NCI-H345 (cell line): Measurements from ENCODE around the gene KIF26A.
A peak's percentile ranks its signal among the peaks of the same experiment; 100 is the strongest.
"Not testable (repeated sequence)": the region's sequence is repeated elsewhere in the genome, so short reads cannot be mapped to it uniquely, and the experiment has no call there.

ENCODE experiments used
- DNase-seq: peaks from one replicate; lab custom pipeline; 2025; lab: John Stamatoyannopoulos, UW

KIF26A gene

GRCh38 chr14:104194016-104194415 is 55.6 kb downstream of the KIF26A start:
- DNase-seq: no peak

GRCh38 chr14:104194716-104195115 is 56.3 kb downstream of the KIF26A start:
- no peak for DNase-seq

GRCh38 chr14:104195361-104195760 is 57.0 kb downstream of the KIF26A start:
- DNase-seq: no peak

DNA sequence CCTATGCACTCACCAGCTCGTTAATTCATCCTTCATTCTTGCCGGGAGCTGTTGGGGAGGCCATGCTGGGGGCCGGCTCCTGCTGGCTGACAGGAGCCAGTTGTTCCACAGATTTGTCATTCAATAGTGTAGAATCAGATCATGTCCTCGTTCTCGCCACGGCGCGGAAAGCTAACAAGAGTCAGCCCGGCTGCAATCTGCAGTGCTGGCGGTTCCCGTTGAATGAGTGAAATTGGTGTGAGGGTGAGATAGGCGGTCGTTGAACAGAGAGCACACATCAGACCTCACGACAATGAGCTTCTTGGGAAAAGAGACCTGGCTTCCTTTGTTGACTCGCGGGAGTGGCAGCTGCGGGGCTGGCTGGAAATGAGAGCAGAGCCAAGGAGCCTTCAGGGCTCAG is 57.5 kb downstream of the KIF26A start:
- DNase-seq: peak; percentile 35

GRCh38 chr14:104196461-104197140 is 58.2 kb downstream of the KIF26A start:
- DNase-seq: no peak

- no peak for DNase-seq
Measured at GRCh38 chr14:104197449-104198247, 59.3 kb downstream of the KIF26A start.

DNA sequence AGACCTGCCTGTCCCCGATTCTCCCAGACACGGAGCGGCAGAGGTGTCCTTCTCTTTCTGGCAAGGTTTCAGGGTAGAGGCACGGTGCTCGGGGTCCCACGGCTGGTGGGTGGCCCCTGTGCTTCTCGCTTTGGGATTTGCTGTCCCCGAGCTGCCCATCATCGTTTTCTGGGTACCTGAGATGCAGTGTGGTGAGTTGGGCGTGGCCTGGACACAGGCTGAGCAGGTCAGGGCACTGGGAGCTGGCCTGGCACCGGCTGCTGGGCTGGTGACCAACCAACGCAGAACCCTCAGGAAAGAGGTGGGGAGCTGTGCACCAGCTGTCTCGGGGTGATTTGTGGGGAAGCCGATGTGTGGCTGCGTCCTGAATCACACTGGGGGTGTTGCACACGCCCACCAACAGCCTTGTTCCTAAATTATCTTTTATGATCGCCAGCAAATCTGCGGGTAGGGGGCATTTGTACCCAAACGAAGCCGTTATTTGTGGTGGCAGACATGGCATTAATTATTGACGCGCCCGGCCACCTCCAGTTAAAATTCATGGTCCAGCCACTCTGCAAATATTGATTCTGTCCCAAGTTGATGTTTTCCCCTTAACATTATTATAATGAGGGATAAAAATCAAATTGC is 61.0 kb downstream of the KIF26A start:
- DNase-seq: no peak

GRCh38 chr14:104200106-104200505 is 61.7 kb downstream of the KIF26A start:
- no peak for DNase-seq

- DNase-seq: no peak
Measured at GRCh38 chr14:104200591-104200990, 62.2 kb downstream of the KIF26A start.

DNA sequence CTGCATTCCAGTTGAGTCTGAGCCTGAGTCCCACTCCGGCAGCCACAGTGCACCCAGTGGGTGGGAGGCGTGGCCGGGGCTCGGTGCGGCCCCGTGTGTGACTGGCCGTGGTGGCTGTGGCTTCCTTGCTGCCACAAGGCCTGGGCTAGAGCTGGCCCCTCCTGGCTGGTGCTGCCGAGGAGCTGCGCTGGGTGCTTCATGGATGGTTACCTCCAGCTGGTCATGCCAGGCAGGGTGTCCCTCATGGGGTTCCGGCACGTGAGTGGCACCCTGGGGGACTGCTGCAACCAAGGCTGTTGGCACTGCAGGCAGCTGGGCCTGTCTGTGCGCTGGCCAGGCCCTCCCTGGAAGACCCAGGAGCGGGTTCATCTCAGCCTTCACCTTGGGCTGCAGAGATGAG is 62.7 kb downstream of the KIF26A start:
- DNase-seq: peak; percentile 89

DNA sequence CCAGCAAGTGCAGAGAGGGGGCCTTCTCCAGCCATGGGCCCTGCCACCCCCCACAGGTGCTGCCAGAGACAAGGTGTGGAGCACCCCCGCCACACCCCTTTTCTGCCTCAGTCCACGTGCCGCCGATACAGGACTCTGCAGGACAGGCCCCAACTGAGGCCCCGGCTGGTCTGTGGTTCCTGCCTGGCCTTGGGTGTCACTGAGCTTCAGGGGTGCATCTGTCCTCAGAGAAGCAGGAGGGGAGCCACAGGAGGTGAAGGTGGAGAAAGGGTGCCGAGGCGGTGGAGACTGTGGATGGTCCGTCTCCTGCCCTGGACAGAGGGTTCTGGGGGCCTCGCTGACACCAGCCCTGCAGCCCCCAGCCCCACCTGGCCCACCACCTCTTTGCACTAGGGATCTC is 63.1 kb downstream of the KIF26A start:
- no peak for DNase-seq

DNA sequence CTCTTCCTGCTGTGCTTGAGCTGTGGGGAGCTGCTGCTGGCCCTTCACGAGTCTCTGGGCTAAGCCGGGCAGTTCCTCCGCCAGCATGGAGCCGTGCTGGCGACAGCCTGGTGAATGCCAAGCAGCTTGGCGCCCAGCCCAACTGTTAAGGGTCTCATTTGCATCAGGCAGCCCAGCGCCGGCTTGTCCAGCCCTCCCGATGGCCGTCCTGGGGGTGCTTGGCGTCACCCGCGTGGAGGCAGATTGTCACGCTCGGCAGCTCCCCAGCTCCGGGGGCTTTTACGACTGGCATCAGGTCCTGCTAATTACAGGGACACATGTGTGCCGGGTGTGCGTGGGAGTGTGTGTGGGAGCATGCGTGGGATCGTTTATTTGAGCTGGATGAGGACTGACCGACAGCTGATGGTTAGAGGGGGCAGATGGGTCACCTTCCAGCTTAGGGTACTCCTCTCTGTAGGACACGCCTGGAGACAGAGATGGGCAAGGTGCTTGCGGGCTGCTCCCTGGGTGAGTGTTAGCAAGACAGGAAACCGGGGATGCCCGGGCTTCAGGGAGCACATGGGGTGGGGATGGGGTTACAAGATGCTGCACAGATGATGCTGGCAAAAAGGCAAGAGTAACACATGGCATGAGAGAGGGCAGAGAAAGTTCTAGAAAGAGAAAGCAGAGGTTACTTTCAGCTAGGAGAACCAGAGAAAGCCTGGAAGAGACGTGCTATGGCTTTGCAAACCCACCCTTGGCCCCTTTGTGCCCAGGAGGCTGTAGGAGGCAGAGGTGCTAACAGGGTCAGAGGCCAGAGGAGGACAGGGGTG is 64.1 kb downstream of the KIF26A start:
- peak; percentile 86 for DNase-seq

DNA sequence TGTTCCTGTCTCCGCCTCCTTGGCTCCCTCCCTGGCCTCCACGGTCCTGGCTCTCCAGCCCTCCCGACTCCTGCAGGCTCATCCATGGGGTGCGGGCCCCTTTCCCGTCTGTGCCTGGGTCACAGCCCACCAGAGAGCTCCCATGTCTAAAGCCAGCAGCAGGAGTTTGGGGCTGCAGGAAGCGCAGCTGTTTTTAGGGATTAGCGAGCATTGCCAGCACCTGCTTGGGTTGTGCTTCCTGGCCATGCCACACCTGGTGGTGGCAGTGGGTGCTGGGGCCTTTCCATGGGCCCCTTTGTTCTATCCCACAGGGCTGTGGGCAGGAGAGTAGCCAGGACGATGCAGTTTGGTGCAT is 64.7 kb downstream of the KIF26A start:
- no peak for DNase-seq

GRCh38 chr14:104204660-104205149 is 66.3 kb downstream of the KIF26A start:
- DNase-seq: no peak

- no peak for DNase-seq
Measured at GRCh38 chr14:104205781-104206180, 67.4 kb downstream of the KIF26A start.

DNA sequence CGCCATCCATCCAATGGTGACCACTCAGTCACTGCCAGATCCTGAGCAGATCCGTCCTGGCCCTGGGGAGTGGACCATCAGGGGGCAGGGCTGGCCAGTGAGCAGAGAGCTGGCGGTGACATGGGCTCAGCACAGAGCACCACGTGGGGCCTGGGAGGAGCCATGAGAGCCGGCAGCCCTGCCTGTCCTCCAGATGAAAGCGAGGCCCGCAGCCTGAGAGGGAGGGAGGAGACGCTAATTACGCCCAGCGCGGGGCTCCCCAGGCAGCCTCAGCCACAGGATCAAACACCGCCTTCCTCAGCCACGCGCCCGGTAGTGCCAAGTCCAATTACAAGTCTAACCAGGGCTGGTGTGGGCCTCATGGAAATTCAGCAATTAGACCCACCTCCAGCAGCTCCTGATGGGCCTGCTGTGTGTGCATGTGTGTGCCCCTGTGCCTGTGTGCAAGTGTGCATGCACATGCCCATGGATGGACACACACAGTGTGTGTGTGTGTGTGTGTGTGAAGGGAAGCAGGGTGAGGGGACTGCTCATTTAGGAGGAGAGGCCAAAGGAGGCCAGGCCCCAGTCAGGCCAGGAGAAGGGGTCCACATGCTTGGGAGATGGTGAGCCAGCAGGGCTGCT is 68.0 kb downstream of the KIF26A start:
- peak; percentile 57 for DNase-seq

- no peak for DNase-seq
Measured at GRCh38 chr14:104207142-104208014, 69.0 kb downstream of the KIF26A start.

- DNase-seq: not testable (repeated sequence)
Measured at GRCh38 chr14:104208015-104208295, 69.6 kb downstream of the KIF26A start.

DNA sequence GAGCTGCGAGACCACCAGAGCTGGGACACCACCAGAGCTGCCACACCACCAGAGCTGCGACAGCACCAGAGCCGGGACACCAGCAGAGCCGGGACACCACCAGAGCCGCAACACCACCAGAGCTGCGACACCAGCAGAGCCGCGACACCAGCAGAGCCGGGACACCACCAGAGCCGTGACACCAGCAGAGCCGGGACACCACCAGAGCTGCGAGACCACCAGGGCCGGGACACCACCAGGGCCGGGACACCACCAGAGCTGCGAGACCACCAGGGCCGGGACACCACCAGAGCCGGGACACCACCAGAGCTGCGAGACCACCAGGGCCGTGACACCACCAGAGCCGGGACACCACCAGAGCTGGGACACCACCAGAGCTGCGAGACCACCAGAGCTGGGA is 69.9 kb downstream of the KIF26A start:
- DNase-seq: not testable (repeated sequence)

DNA sequence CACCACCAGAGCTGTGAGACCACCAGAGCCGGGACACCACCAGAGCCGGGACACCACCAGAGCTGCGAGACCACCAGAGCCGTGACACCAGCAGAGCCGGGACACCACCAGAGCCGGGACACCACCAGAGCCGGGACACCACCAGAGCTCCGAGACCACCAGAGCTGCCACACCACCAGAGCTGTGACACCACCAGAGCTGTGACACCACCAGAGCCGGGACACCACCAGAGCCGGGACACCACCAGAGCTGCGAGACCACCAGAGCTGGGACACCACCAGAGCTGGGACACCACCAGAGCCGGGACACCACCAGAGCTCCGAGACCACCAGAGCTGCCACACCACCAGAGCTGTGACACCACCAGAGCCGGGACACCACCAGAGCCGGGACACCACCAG is 70.7 kb downstream of the KIF26A start:
- not testable (repeated sequence) for DNase-seq
